B cell (primary cell): ENCODE measurements around the gene ZBTB2.

Experiments used
- CTCF ChIP-seq: fragments of 200-600 bp; IDR thresholded peaks from one replicate; pipeline ENCODE4 v1.8.0; 2022; ENCODE audit warnings: antibody characterized with exemption, mild to moderate bottlenecking
- EZH2 ChIP-seq: IDR thresholded peaks from 2 replicates; pipeline ENCODE4 v1.6.1; 2012; ENCODE audit warnings: borderline replicate concordance, low read depth, mild to moderate bottlenecking, moderate library complexity, low read length; ENCODE audit not compliant: insufficient read depth, poor library complexity, severe bottlenecking

GRCh38 chr6:151375833-151376232 lies 15.5 kb downstream of the ZBTB2 start:
- TF ChIP-seq CTCF (no peak), EZH2 (no peak)
